SJCRH30 (cell line): ENCODE measurements around the gene TRIM17. TPM values are rescaled to one million over a fixed set of nuclear protein-coding genes. Genes with fewer than 3 reads are reported as not detected.

ENCODE experiments used
- DNase-seq, 2 experiments: peaks; one replicate each; pipeline ENCODE4 v3.0.0-alpha.2; 2015 to 2020
- H3K27ac ChIP-seq: fragments of 250-450 bp; sonication (Bioruptor Pico); 2 replicates; pipeline ENCODE4 v1.5.1; 2020; ENCODE audit warnings: mild to moderate bottlenecking, moderate library complexity
- H3K27me3 ChIP-seq: fragments of 250-450 bp; sonication (Bioruptor Pico); 2 replicates; pipeline ENCODE4 v1.5.1; 2020; ENCODE audit warnings: mild to moderate bottlenecking, moderate library complexity
- H3K36me3 ChIP-seq: fragments of 250-450 bp; sonication (Bioruptor Pico); 2 replicates; pipeline ENCODE4 v1.5.1; 2020; ENCODE audit warnings: mild to moderate bottlenecking, moderate library complexity
- H3K4me1 ChIP-seq: fragments of 250-450 bp; sonication (Bioruptor Pico); 2 replicates; pipeline ENCODE4 v1.5.1; 2020; ENCODE audit warnings: mild to moderate bottlenecking, moderate library complexity
- H3K4me3 ChIP-seq: fragments of 250-450 bp; sonication (Bioruptor Pico); 2 replicates; pipeline ENCODE4 v1.5.1; 2020; ENCODE audit warnings: mild to moderate bottlenecking, moderate library complexity
- H3K9me3 ChIP-seq: fragments of 250-450 bp; sonication (Bioruptor Pico); replicated peaks from 2 replicates; pipeline ENCODE4 v1.5.1; 2020; ENCODE audit warnings: mild to moderate bottlenecking, moderate library complexity
- total RNA-seq: library from RNA; depleted of rRNA; stranded (reverse); fragments of >200 nt; shearing (Covaris generic); gene quantifications from 2 replicates; pipeline ENCODE4 v1.2.3, GENCODE V29; 2014

The TRIM17 gene
- total RNA-seq, 1 experiment from 2014 or later: not detected

DNA sequence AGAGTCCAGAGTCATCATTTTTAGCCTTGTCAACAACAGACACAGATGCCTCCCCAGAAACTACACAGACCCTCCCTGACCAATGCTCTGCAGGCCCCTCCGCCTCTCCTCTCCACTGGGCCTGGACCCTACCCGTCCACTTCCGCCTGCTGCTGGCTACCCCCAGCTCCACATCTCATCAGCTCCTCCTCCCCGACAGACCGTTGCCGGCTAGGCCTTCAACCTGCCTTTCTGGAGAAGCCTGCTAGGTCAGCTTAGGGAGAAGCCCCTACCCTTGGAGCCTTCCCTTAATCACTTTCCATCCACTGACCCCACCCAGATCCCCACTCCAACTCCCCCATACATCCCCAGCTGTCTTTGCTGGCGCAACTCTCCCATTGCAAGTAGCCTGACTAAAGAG lies 1.4 kb downstream of the TRIM17 start:
- Histone ChIP-seq H3K4me1 (no peaks in the 10 kb centered on the region), H3K4me3 (no peak overlapping the region), H3K27me3 (no peaks in the 10 kb centered on the region), H3K27ac (no peak overlapping the region), H3K9me3 (no peaks in the 10 kb centered on the region; the same call in 1 of the 2 replicates), H3K36me3 (no peaks in the 10 kb centered on the region)
- DNase-seq: no peak

DNA sequence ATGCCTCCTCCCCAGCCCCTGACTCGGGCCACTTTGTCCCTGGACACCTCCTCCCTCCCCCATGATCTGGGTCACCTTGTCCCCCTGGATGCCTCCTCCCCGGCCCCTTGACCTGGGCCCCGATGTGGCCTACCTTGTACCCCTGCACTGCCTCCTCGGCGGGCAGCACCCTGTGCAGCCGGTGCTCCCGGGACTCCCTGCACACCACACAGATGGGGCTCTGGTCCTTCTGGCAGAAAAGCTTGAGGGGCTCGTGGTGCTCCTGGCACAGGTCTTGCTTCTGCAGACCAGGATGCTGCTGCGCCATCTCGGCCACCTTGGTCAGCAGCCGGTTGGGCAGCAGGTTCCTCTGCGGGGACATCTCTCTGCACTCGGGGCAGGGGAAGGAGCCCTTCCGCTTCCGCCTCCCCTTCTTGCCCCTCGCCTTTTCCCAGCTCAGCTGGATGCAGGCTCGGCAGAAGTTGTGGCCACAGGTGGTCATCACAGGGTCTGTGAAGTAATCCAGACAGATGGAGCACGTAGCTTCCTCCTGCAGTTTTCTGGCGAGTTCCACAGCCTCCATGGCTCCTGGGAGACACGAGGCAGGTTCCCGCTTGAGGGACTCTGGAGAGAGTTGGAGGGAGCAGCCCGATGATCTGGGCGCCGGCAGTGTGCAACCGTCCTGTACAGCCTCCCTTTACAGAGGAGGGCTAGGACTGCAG lies 2.0 kb downstream of the TRIM17 start:
- no peaks in the 10 kb centered on the region; the same call in 1 of the 2 replicates for H3K9me3 ChIP-seq
- no peak overlapping the region for H3K4me3 ChIP-seq
- H3K27me3 ChIP-seq: no peaks in the 10 kb centered on the region
- DNase-seq: no peak
- no peaks in the 10 kb centered on the region for H3K36me3 ChIP-seq
- H3K4me1 ChIP-seq: no peaks in the 10 kb centered on the region
- H3K27ac ChIP-seq: no peak overlapping the region

DNA sequence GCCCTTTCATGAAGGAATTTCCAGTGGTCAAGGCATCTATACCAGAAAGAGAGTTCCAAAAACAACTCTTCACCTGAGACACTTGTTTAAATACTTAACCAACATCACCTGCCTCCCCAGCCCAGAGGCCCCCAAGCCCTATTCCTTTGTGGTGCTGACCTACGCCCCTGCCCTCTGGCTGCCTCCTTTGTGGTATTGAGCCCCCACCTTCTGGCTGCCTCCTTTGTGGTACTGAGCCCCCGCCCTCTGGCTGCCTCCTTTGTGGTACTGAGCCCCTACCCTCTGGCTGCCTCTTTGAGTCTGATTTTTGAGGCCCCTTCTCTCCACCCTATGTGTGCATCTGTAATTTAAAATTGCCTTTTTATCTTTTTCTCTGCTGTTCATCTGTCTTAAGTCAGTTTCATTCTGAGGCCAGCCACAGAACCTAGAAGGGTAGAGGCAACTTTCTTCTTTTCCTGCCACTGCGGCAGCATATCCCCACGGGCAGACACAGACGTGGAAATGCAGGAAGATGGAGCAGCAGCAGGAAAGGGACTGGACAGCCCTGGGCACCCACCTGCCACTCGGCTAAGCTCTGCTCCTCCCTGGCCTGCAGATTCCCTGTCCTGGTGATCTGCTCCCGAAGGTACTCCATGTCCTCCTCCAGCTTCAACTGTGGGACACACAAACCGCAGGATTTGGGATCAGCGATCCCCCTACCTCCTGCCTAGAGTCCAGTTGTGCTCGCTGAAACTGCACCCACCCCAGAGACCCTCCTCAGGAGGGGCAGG lies 3.2 kb downstream of the TRIM17 start:
- Histone ChIP-seq H3K4me3 (no peak overlapping the region), H3K4me1 (no peaks in the 10 kb centered on the region), H3K36me3 (no peaks in the 10 kb centered on the region), H3K27me3 (no peaks in the 10 kb centered on the region), H3K27ac (no peak overlapping the region), H3K9me3 (no peaks in the 10 kb centered on the region; the same call in 1 of the 2 replicates)
- no peak for DNase-seq

DNA sequence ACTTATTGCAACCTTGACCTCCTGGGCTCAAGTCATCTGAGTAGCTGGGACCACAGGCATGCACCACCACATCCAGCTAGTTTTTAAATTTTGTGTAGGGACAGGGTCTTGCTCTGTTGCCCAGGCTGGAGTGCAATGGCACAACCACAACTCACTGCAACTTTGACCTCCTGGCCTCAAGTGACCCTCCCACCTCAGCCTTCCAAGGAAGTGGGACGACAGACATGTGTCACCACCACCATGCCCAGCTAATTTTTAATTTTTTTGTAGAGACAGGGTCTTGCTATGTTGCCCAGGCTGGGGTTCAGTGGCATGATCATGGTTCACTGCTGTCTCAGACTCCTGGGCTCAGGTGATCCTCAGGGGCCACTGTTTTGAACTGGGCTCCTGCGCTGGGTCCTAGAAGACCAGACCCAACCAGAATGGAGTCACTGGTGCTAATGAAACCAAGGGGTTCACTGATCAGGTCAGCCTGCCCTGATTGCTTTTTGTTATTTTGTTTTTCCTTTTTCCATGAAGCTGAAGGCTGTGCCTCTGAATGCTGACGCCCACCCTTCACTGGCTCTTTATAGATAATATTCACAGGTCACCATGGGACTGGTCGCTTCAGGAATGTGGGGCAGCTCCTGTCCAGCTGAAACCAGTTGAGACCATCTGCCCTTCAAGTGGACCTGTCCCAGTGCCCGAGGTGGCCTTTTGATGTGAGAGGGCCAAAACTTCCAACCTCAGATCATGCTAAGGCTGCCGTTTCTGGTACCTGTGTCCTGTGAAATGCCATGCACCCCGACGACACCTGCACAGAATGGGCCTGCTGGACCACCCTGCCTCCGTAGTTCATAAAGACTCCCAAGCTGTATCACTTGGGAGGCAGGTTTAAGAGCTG lies 4.9 kb downstream of the TRIM17 start:
- no peaks in the 10 kb centered on the region for H3K36me3 ChIP-seq
- H3K27ac ChIP-seq: no peak overlapping the region
- no peak for DNase-seq
- no peaks in the 10 kb centered on the region for H3K27me3 ChIP-seq
- H3K9me3 ChIP-seq: no peaks in the 10 kb centered on the region; the same call in 1 of the 2 replicates
- no peak overlapping the region for H3K4me3 ChIP-seq
- no peaks in the 10 kb centered on the region for H3K4me1 ChIP-seq

DNA sequence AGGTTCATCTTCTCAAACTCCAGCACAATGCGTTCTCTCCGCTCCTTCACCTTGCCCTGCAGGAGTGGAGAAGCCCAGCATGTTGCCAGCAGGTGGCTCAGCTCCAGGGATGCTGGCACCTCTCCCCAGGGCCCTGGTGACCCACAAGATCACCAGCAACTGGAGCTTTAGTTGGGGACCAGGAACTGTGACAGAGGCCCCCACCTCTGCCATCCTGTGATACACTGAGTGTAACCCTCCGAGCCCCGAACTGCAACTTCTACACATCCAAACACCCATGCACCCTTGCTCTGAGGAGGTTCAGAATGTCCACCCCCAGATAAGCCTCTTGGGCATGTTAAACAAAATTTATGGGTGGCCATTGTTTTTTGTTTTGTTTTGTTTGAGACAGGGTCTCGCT lies 5.5 kb downstream of the TRIM17 start:
- no peaks in the 10 kb centered on the region; the same call in 1 of the 2 replicates for H3K9me3 ChIP-seq
- H3K27me3 ChIP-seq: no peaks in the 10 kb centered on the region
- H3K36me3 ChIP-seq: no peaks in the 10 kb centered on the region
- H3K4me3 ChIP-seq: no peak overlapping the region
- no peak for DNase-seq
- H3K27ac ChIP-seq: no peak overlapping the region
- no peaks in the 10 kb centered on the region for H3K4me1 ChIP-seq

DNA sequence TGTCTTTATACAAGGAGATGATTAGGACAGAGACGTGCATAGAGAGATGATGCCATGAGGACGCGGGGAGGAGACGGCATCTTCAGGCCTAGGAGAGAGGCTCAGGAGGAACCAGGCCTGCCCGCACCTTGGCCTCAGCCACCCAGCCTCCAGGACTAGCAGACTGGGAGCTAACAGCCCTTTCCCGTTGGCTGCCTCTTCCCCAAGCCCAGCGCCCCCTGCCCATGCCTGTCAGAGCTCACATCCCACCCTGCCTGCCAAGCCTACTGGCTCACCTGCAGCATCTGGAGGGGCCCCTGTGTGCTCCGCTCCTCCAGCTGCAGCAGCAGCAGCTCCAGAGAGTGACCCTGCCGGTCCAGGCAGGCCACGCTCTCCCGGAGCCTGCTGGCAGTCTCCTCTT lies 6.0 kb downstream of the TRIM17 start:
- no peaks in the 10 kb centered on the region for H3K4me1 ChIP-seq
- H3K27me3 ChIP-seq: no peaks in the 10 kb centered on the region
- H3K36me3 ChIP-seq: no peaks in the 10 kb centered on the region
- DNase-seq: no peak
- H3K27ac ChIP-seq: no peak overlapping the region
- H3K9me3 ChIP-seq: no peaks in the 10 kb centered on the region; the same call in 1 of the 2 replicates
- no peak overlapping the region for H3K4me3 ChIP-seq

DNA sequence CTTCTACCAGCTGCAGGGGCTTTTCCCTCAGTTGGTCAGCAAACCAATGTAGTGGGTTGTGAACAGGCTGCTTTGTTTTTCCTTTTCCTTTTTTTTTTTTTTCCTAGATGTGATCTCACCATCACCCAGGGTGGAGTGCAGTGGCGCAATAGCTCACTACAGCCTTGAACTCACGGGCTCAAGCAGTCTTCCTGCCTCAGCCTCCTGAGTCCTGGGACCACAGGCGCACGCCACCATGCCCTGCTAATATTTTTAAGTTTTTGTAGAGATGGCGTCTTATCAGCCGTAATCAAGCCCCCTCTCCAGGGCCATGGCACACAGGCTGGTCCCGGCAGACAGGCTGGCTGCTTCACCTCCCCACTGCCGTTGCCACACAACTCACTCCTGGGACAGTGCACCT lies 6.6 kb downstream of the TRIM17 start:
- H3K4me1 ChIP-seq: peaks cover 5% of the 10 kb centered on the region; the same call in 1 of the 2 replicates
- no peaks in the 10 kb centered on the region for H3K27me3 ChIP-seq
- H3K27ac ChIP-seq: no peak overlapping the region
- H3K9me3 ChIP-seq: no peaks in the 10 kb centered on the region; the same call in 1 of the 2 replicates
- H3K36me3 ChIP-seq: no peaks in the 10 kb centered on the region; the same call in 1 of the 2 replicates
- DNase-seq: no peak
- H3K4me3 ChIP-seq: no peak overlapping the region

DNA sequence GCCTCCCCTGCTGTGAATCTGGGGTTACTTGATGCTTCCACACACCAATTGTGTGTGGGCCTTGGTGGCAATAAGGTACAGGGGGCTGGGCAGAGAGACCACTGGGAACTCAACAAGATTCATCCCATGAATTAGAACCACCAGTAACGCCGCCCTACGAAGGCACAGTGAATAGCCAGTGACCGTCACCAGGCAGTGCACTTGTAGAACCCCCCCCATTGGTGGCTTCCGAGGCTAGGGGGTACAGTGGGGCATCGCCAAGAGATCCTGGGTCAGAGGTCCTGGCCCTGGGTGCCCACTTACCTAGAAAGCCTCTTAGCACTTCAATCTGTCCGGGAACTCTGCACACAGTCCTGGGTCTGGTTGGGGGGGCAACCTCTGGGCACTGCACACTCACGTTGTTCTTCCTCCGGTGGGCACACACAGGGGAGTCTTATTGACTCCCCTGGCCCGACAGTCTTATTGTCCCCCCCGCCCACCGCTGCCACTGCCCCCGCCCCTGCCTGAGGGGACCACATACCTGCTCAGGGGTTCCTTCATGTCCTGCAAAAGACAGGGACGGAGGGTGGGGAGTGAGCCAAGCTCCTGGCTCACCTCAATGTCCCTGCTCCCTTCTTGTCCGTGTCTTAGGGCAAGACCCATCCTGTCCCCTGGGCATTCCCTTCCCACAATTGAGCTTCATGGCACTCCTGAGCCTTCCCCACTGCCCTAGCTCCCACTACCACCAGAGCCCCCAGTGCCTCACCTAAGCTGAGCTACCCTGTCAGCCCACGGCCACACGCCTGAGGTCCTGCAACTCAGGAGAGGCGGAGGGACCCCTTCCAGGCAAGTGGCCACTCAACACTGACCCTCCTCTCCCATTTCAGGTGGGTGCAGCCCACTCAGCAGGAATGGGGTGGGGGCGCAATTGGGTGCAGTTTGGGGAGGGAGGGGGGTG lies 7.5 kb downstream of the TRIM17 start:
- no peaks in the 10 kb centered on the region for H3K27me3 ChIP-seq
- H3K36me3 ChIP-seq: peaks cover 6% of the 10 kb centered on the region
- H3K9me3 ChIP-seq: no peaks in the 10 kb centered on the region; the same call in 1 of the 2 replicates
- H3K27ac ChIP-seq: no peak overlapping the region
- DNase-seq: no peak
- peaks cover 10% of the 10 kb centered on the region; the same call in 1 of the 2 replicates for H3K4me1 ChIP-seq
- H3K4me3 ChIP-seq: no peak overlapping the region

DNA sequence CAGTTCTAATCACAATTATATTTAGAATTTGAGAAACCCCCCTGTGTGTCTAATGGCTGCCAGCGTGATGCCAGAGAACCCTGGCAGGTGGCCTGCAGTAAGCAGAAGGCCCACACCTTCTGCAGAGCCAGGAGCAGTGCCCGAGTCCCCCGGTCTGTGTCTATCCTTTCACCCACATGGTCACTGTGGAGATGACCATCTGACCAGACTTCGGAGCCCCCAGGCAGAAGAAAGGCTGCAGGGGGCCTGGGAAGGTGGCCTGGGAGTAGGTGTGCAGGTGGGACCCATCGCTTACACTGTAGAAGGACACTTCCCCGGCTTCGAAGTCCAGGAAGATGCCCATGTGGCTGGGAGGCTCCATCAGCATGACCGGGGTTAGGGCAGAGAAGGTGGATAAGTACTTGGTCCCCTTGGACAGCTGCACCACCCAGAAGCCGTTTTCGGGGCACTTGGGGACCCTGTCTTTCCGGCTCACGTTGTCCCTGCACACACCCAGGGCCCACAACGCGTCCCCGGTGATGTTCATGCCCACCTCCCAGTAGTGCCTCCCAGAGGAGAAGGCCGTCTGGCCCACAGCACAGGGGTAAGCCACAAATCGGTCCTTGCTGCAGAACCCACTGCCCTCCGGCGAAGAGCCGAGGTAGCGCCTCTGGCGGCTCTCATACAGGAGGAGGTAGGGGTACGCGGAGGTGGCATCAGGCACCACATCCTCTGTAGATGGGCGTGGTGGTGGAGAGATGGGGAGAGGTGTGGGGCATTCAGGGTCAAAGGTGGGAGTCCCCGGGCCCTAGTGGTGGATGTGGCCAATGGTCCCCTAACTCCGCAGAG lies 8.4 kb downstream of the TRIM17 start:
- Histone ChIP-seq H3K9me3 (no peaks in the 10 kb centered on the region), H3K4me3 (peak overlapping the region; percentile 98)
- DNase-seq: no peak

DNA sequence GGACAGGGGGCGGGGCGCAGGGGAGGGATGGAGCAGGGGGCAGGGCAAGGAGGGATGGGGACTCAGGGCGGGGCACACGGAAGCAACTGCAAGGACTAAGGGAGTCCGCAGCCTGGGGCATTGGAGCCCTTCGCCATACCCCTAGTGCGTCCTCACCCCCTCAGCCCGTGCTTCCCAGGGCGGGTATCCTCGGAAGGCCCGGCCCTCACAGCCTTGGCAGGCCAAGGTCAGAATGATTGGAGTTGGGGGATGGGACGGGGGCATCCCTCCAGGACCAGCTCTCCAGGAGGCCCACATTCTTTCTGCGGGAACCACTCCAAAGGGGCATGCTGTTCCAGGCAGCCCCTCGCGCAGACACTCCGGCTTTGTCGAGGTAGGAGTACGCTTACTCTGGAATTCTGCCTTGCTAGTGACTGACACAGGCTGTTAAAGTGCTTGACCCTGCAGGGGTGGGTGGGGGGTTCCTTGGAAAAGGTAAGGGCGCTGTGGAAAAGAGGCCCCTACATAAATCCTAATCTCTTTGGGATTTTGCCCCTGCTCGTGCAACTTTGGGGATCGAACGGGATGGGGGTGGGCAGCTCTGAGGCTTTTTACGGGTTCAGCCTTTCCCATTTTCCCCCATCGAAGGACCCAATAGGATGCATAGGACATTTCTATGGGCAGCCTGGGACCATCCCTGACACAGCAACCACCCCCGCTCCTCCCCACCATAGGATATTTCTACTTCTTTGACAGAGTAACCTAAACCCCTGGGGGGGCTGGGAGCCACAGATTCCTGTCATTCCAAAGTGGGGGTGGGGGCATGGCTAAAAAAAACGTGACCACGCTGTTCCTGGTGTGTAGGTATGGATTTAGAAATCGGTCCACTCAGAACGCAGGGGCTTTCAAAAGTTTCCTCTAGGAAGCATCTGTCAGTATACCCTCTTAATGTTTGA lies 9.3 kb downstream of the TRIM17 start:
- H3K27ac ChIP-seq: peak overlapping the region; percentile 35; the same call in 1 of the 2 replicates
- DNase-seq: no peak

More for the DNA sequence above, 8.4 kb downstream of the TRIM17 start:
- H3K27ac ChIP-seq: no peak overlapping the region
- H3K4me1 ChIP-seq: peaks cover 10% of the 10 kb centered on the region; the same call in 1 of the 2 replicates
- H3K36me3 ChIP-seq: peaks cover 11% of the 10 kb centered on the region
- H3K27me3 ChIP-seq: no peaks in the 10 kb centered on the region

DNA sequence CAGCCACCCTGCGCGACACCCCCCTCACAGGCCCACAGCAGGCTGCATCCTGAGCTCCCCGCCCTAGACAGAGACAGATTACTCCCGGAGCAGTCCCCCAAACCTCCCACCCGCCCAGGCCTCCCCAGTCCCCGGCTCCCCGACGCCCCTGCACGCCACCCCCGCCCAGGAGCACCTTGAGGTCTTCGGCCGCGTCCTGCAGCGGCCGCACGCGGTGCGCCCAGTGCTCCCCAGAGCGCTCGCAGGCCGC lies 10.8 kb downstream of the TRIM17 start:
- Histone ChIP-seq H3K36me3 (peaks cover 19% of the 10 kb centered on the region), H3K4me1 (peaks cover 10% of the 10 kb centered on the region; the same call in 1 of the 2 replicates), H3K4me3 (peak overlapping the region; percentile 98), H3K9me3 (no peaks in the 10 kb centered on the region), H3K27me3 (no peaks in the 10 kb centered on the region), H3K27ac (no peak overlapping the region; the same call in 1 of the 2 replicates)
- no peak for DNase-seq

More for the DNA sequence above, 9.3 kb downstream of the TRIM17 start:
- Histone ChIP-seq H3K4me3 (peak overlapping the region; percentile 98), H3K9me3 (no peaks in the 10 kb centered on the region), H3K36me3 (peaks cover 14% of the 10 kb centered on the region), H3K27me3 (no peaks in the 10 kb centered on the region), H3K4me1 (peaks cover 10% of the 10 kb centered on the region; the same call in 1 of the 2 replicates)

DNA sequence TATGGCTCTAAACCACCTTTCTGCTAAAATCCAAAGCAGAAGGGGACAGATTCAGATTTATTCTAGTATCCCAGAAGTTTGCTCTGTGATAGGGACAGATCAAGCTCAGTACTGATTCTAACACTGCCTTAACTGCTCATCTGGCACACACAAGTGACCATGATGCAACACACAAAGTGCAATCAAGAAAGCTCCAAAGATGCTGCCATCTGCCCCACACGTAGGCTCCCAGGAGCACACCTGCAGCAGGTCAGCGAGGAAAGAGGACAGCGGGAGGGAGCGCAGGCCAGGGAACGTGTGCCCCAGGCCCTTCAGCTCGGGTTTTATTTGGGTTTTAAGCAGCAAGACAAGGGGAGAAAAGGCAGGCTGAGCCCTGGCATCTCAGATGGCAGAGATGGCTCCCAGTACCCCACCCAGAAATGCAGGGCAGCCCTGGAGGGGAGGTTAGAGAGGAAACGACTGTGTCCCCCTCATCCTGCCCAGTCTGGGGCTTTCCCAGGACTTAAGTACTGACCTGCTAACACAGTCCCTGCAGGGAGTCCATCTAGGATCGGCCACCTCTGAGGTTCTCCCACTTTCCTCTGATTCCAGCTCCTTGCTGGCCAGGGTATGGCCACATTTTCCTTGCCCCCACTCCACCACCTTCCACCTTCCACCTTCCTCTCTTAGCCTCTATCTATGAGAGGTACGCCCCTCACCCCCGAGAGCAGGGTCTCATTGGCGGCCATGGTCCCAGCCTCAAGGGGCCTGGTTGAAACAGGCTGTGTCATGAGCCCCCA lies 11.3 kb downstream of the TRIM17 start:
- Histone ChIP-seq H3K27me3 (no peaks in the 10 kb centered on the region), H3K4me1 (peaks cover 10% of the 10 kb centered on the region; the same call in 1 of the 2 replicates), H3K27ac (no peak overlapping the region), H3K9me3 (no peaks in the 10 kb centered on the region), H3K4me3 (peak overlapping the region; percentile 98), H3K36me3 (peaks cover 19% of the 10 kb centered on the region)
- peak in 1 of 2 experiments; percentile 10 for DNase-seq
